Measurements from ENCODE around the gene SSR4. TPM values are rescaled to one million over a fixed set of nuclear protein-coding genes. Genes with fewer than 3 reads are reported as not detected.

SSR4 gene
- polyA plus RNA-seq, 2 of the 4 experiments (the other 2 are of a cell fraction) = 212 to 352 TPM

- Histone ChIP-seq H3K4me1 (no peaks in the 10 kb centered on the region), H3K9me3 (no peaks in the 10 kb centered on the region), H3K4me3 (no peak overlapping the region), H3K27ac (no peak overlapping the region), H3K4me2 (no peak overlapping the region)
- no peak for TF ChIP-seq ZSCAN20 (CRISPR knock-in tag; IDR thresholded peaks at IDR 0.05)
- no peak for TF ChIP-seq RAD21 (conservative IDR thresholded peaks at IDR 0.05 in 1 of 2, IDR thresholded peaks at IDR 0.05 in 1 of 2)
- no peak for TF ChIP-seq ZC3H11A (IDR thresholded peaks at IDR 0.05)
- no peak for TF ChIP-seq HOXB5 (CRISPR knock-in tag; IDR thresholded peaks at IDR 0.05)
- TF ChIP-seq USF2 (IDR thresholded peaks at IDR 0.05) = no peak
- TF ChIP-seq BHLHE40 (IDR thresholded peaks at IDR 0.05; ENCODE audit: low read depth, low read length) = no peak
- no peak for TF ChIP-seq ZNF302 (CRISPR knock-in tag; IDR thresholded peaks at IDR 0.05)
- no peak for TF ChIP-seq RARB (CRISPR knock-in tag; IDR thresholded peaks at IDR 0.05)
- no peak for TF ChIP-seq SMC3 (IDR thresholded peaks at IDR 0.05)
- no peak for TF ChIP-seq ELK1 (IDR thresholded peaks at IDR 0.05; ENCODE audit: low read depth, low read length)
- TF ChIP-seq MYC (IDR thresholded peaks at IDR 0.05; ENCODE audit: borderline replicate concordance, low read length) = no peak
- no peak for TF ChIP-seq KDM5A (IDR thresholded peaks at IDR 0.05)
- no peak for TF ChIP-seq RNF2 (IDR thresholded peaks at IDR 0.05; ENCODE audit: borderline replicate concordance, low read depth)
- TF ChIP-seq FOSB (CRISPR knock-in tag; IDR thresholded peaks at IDR 0.05) = no peak
- no peak for TF ChIP-seq MAX (IDR thresholded peaks at IDR 0.05)
- no peak for DNase-seq (ENCODE audit: low read depth in 1 of 2, low spot score in 1 of 2)
- FAIRE-seq = no peak
- ChIA-PET POLR2A (interaction anchor here (1.1 kb wide), 1 partner anchor 11 kb away, joined by 3 read pairs; no protein-coding TSS in a partner anchor), CTCF (interaction anchor here (1.1 kb wide), 1 partner anchor 12 kb away, joined by 4 read pairs; no protein-coding TSS in a partner anchor)
- WGBS (ENCODE audit: missing lambda C conversion rate) = 77% methylated on average over 6 of the region's 37 CpGs
- no peak for ATAC-seq
Observed at GRCh38 chrX:153774576-153775292, 19.7 kb upstream of the SSR4 start.

- Histone ChIP-seq H3K9me3 (no peaks in the 10 kb centered on the region), H3K4me1 (no peaks in the 10 kb centered on the region), H3K4me3 (no peak overlapping the region), H3K27ac (no peak overlapping the region), H3K4me2 (no peak overlapping the region)
- DNase-seq (ENCODE audit: low read depth in 1 of 2, low spot score in 1 of 2) (no peak), FAIRE-seq (no peak), ATAC-seq (no peak)
- WGBS (ENCODE audit: missing lambda C conversion rate) = 90% methylated on average over 2 of the region's 42 CpGs
- ChIA-PET CTCF (interaction anchor here (1.1 kb wide), 1 partner anchor 12 kb away, joined by 4 read pairs; no protein-coding TSS in a partner anchor), POLR2A (interaction anchor here (1.1 kb wide), 1 partner anchor 10 kb away, joined by 3 read pairs; no protein-coding TSS in a partner anchor)
- TF ChIP-seq FOSB (CRISPR knock-in tag; IDR thresholded peaks at IDR 0.05) (no peak), RFX5 (IDR thresholded peaks at IDR 0.05) (no peak), FOXS1 (CRISPR knock-in tag; IDR thresholded peaks at IDR 0.05) (no peak), BCL3 (IDR thresholded peaks at IDR 0.05) (no peak), PBX3 (IDR thresholded peaks at IDR 0.05) (no peak), POLR2AphosphoS2 (conservative IDR thresholded peaks at IDR 0.05; ENCODE audit: low read length) (no peak), FOSL2 (IDR thresholded peaks at IDR 0.05) (no peak), FOSL2 (CRISPR knock-in tag; IDR thresholded peaks at IDR 0.05) (no peak), TP53 (CRISPR knock-in tag; IDR thresholded peaks at IDR 0.05) (no peak), SREBF2 (IDR thresholded peaks at IDR 0.05) (no peak), HOXB13 (CRISPR knock-in tag; IDR thresholded peaks at IDR 0.05; ENCODE audit: low read depth) (no peak), JUN (IDR thresholded peaks at IDR 0.05) (no peak), ELK1 (IDR thresholded peaks at IDR 0.05; ENCODE audit: low read depth, low read length) (no peak), EHMT2 (IDR thresholded peaks at IDR 0.05; ENCODE audit: low read depth) (no peak), ZFP36 (IDR thresholded peaks at IDR 0.05; ENCODE audit: borderline replicate concordance, partially characterized antibody) (no peak), CHD2 (IDR thresholded peaks at IDR 0.05; ENCODE audit: low read length, partially characterized antibody) (no peak)
Observed at GRCh38 chrX:153775293-153776119, 19.0 kb upstream of the SSR4 start.

All from A549 (cell line).